Measurements from ENCODE around the gene ADARB1. TPM values are rescaled to one million over a fixed set of nuclear protein-coding genes. Genes with fewer than 3 reads are reported as not detected.

Gene ADARB1
- total and polyA plus RNA-seq, 2 of the 8 experiments (the other 6 are each of a cell fraction or from before 2014, with no cell fraction given): 4.7 to 14.9 TPM

DNA sequence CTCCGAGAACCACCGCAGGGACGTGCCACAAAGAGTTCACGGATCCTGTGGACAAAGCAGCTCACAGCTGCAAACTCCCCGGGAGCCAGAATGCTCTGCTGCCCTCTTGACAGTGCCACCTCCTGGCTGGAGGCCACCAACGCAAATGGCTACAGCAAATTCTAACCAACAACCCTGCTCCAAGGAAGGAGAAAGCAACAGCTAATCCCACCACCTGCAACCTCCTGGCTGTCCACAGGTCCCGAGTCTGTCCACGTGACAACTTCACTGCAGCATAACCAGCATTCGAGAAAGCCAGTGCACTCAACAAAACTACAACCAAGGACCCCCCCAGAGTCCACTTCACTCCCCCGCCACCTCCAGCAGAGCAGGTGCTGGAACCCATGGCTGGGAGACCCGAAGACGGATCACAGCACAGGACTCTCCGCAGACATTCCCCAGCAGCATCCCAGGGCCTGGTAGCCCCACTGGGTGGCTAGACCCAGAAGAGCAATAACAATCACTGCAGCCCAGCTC, 196.0 kb downstream of the ADARB1 start:
- no peak overlapping the region for H2AFZ ChIP-seq (ENCODE audit: low read length)
- no peak overlapping the region for H3K4me3 ChIP-seq (ENCODE audit: extremely low read depth in 1 of 4, insufficient read depth in 2 of 4, low read depth in 3 of 4, low read length in 4 of 4)
- H2AK5ac ChIP-seq (ENCODE audit: low read depth, low read length): no peak overlapping the region
- H2BK120ac ChIP-seq (replicated peaks; ENCODE audit: low read depth, low read length): no peak overlapping the region
- H3K79me2 ChIP-seq (ENCODE audit: control insufficient read depth in 1 of 2, insufficient read depth in 2 of 2, low read length in 2 of 2): peaks cover 0 to 34% of the 10 kb centered on the region in 2 experiments; a peak in 2 of 4 replicates
- H3K79me1 ChIP-seq (ENCODE audit: low read depth, low read length): no peaks in the 10 kb centered on the region
- H3K18ac ChIP-seq (ENCODE audit: extremely low read depth, low read length): no peak overlapping the region
- no peak overlapping the region for H2BK5ac ChIP-seq (ENCODE audit: low read depth, low read length)
- H2BK20ac ChIP-seq (ENCODE audit: low read length): no peak overlapping the region
- H2BK15ac ChIP-seq (ENCODE audit: low read length): no peak overlapping the region
- no peak overlapping the region for H4K5ac ChIP-seq (ENCODE audit: insufficient read length, low read depth, low read length)
- no peak overlapping the region for H3K56ac ChIP-seq (replicated peaks; ENCODE audit: insufficient read length, low read depth, low read length)
- no peak overlapping the region for H3K23ac ChIP-seq (ENCODE audit: insufficient read length)
- peaks cover 2 to 4% of the 10 kb centered on the region in 2 experiments; a peak in 1 of 4 replicates for H3K9me3 ChIP-seq (ENCODE audit: insufficient read depth in 2 of 2, low read depth in 1 of 2, low read length in 1 of 2)
- DNase-seq (ENCODE audit: low read depth in 1 of 2, low spot score in 2 of 2) (no peak), FAIRE-seq (no peak)
- H3K9ac ChIP-seq (replicated peaks in 1 of 4; ENCODE audit: extremely low read depth in 1 of 4, low read depth in 3 of 4, low read length in 3 of 4): no peak overlapping the region
- H3K4me1 ChIP-seq (replicated peaks in 1 of 4; ENCODE audit: control insufficient read depth in 3 of 4, insufficient read depth in 4 of 4, low read length in 3 of 4): no peaks in the 10 kb centered on the region
- WGBS, 2 experiments (ENCODE audit: extremely low coverage in 1 of 2, insufficient coverage in 1 of 2, insufficient read length in 1 of 2, insufficient replicate concordance in 2 of 2, low coverage in 1 of 2, low lambda C conversion rate in 2 of 2, missing lambda C conversion rate in 1 of 2): 90% methylated on average over 13 of the region's 13 CpGs; no CpG with 5 or more reads in 1 of the 2 experiments
- no peak overlapping the region for H3K4me2 ChIP-seq (ENCODE audit: insufficient read depth in 1 of 2, low read depth in 2 of 2, low read length in 2 of 2)
- H4K8ac ChIP-seq (ENCODE audit: extremely low read depth, insufficient read depth, low read length): no peak overlapping the region
- H3K36me3 ChIP-seq (ENCODE audit: control insufficient read depth in 2 of 4, insufficient read depth in 4 of 4, low read length in 3 of 4): peaks cover 16 to 39% (median 24%) of the 10 kb centered on the region in 4 experiments
- no peak overlapping the region for H3K27ac ChIP-seq (ENCODE audit: low read depth, low read length)
- H4K91ac ChIP-seq (replicated peaks; ENCODE audit: insufficient read length, low read length): no peak overlapping the region
- CTCF ChIA-PET (ENCODE audit: partially characterized antibody): interaction anchor here (0.7 to 3.3 kb wide), 14 partner anchors 8 to 320 kb away, joined by 3 to 19 read pairs (median 3); no protein-coding TSS in a partner anchor
- no peak overlapping the region for H2BK12ac ChIP-seq (ENCODE audit: low read depth, low read length)
- H3K4ac ChIP-seq (replicated peaks; ENCODE audit: insufficient read length, low read depth, low read length): no peak overlapping the region
- peaks cover 0 to 6% of the 10 kb centered on the region in 2 experiments for H4K20me1 ChIP-seq (replicated peaks in 1 of 2; ENCODE audit: control insufficient read depth in 1 of 2, insufficient read depth in 2 of 2, low read length in 2 of 2)
- no peak overlapping the region for H3K14ac ChIP-seq (ENCODE audit: insufficient read length)
- no peaks in the 10 kb centered on the region for H3K23me2 ChIP-seq (ENCODE audit: low read depth, low read length)
- H3K27me3 ChIP-seq (replicated peaks in 1 of 4; ENCODE audit: control insufficient read depth in 3 of 4, extremely low read depth in 1 of 4, insufficient read depth in 3 of 4, low read length in 3 of 4): no peaks in the 10 kb centered on the region
- TF ChIP-seq, protein P1, sequence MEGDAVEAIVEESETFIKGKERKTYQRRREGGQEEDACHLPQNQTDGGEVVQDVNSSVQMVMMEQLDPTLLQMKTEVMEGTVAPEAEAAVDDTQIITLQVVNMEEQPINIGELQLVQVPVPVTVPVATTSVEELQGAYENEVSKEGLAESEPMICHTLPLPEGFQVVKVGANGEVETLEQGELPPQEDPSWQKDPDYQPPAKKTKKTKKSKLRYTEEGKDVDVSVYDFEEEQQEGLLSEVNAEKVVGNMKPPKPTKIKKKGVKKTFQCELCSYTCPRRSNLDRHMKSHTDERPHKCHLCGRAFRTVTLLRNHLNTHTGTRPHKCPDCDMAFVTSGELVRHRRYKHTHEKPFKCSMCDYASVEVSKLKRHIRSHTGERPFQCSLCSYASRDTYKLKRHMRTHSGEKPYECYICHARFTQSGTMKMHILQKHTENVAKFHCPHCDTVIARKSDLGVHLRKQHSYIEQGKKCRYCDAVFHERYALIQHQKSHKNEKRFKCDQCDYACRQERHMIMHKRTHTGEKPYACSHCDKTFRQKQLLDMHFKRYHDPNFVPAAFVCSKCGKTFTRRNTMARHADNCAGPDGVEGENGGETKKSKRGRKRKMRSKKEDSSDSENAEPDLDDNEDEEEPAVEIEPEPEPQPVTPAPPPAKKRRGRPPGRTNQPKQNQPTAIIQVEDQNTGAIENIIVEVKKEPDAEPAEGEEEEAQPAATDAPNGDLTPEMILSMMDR (IDR thresholded peaks at IDR 0.05; ENCODE audit: control extremely low read depth in 1 of 3, insufficient read depth in 1 of 3, low read depth in 1 of 3, low read length in 3 of 3): peak; percentile 65 to 74 (median 69)
- TF ChIP-seq SP2 (IDR thresholded peaks at IDR 0.05; ENCODE audit: low read length) (peak; percentile 25; the same call in 1 of the 2 replicates), RAD21 (IDR thresholded peaks at IDR 0.05 in 1 of 2, conservative IDR thresholded peaks at IDR 0.05 in 1 of 2; ENCODE audit: low read depth in 2 of 2, low read length in 2 of 2) (peak; percentile 32 to 53), EGR1 (IDR thresholded peaks at IDR 0.05; ENCODE audit: borderline replicate concordance, low read depth, low read length) (peak; percentile 78), BRCA1 (IDR thresholded peaks at IDR 0.05; ENCODE audit: low read depth, low read length) (no peak)
- POLR2A ChIA-PET (ENCODE audit: partially characterized antibody): interaction anchor here (1.6 kb wide), 1 partner anchor 11 kb away, joined by 7 read pairs; no protein-coding TSS in a partner anchor

All from H1 (cell line).